HCT116 (cell line): ENCODE data around the gene GDF2. TPM values are rescaled to one million over a fixed set of nuclear protein-coding genes. Genes with fewer than 3 reads are reported as not detected.

Experiments
- ATAC-seq: fragments of 200-7000 bp; cut with Tn5 transposase; 2 replicates; pipeline ENCODE4 v1.9.1; 2020; ENCODE audit warnings: mild to moderate bottlenecking, moderate library complexity
- BruUV-seq: library from RNA; stranded (reverse); fragments of 400-500 nt; replicated peaks from 2 replicates; lab custom pipeline; 2021; lab: Mats Ljungman, UMichigan
- CTCF ChIA-PET: fragments of 300-600 bp; sonication (Branson Sonifier 250); formaldehyde crosslinking; loops from one replicate; lab custom pipeline; 2021; ENCODE audit warnings: antibody characterized with exemption; lab: Charles Lee
- POLR2A ChIA-PET: fragments of 300-600, 350-600 bp; sonication (Branson Sonifier 250); formaldehyde crosslinking; loops from one replicate; lab custom pipeline; 2021; ENCODE audit warnings: antibody characterized with exemption; lab: Charles Lee
- RAD21 ChIA-PET, 2 experiments: fragments of 300-600 bp; sonication (Branson Sonifier 250); formaldehyde crosslinking; loops; one replicate each; lab custom pipeline; 2023; ENCODE audit warnings: low total read pairs in 2 of 2; ENCODE audit not compliant: uncharacterized antibody in 2 of 2, unreplicated experiment in 2 of 2, low non-redundant PET in 1 of 2; lab: Charles Lee
- DNase-seq: peaks from one replicate; pipeline ENCODE4 v3.0.0-alpha.2; 2010; ENCODE audit warnings: low read depth, low spot score
- H2AFZ ChIP-seq: fragments of 200-600 bp; shearing (Covaris generic), sonication (generic); 2 replicates; pipeline ENCODE4 v1.6.1; 2017; ENCODE audit warnings: low read depth, mixed run types, mixed read lengths, antibody characterized with exemption, low read length; ENCODE audit not compliant: poor library complexity, severe bottlenecking
- H3K27ac ChIP-seq: 2 replicates; pipeline ENCODE4 v1.5.1; 2012; ENCODE audit warnings: low read depth, low read length
- H3K27me3 ChIP-seq: fragments of 200-600 bp; sonication (generic); 2 replicates; pipeline ENCODE4 v1.6.1; 2016; ENCODE audit warnings: mixed run types, low read length, mixed read lengths; ENCODE audit not compliant: insufficient read depth
- H3K36me3 ChIP-seq, 2 experiments: fragments of 200-500 bp in 1 of 2; fragments of 200-600 bp in 1 of 2; sonication (Bioruptor generic) in 1 of 2; sonication (generic) in 1 of 2; 2 replicates each; pipeline versions ENCODE4 v1.5.1 to v1.6.1; 2014 to 2016; ENCODE audit warnings: low read length in 2 of 2, inconsistent platforms in 1 of 2, mixed read lengths in 1 of 2, mixed run types in 1 of 2; ENCODE audit not compliant: insufficient read depth in 2 of 2, control insufficient read depth in 1 of 2
- H3K4me1 ChIP-seq, 2 experiments: fragments of 200-600 bp in 1 of 2; sonication (generic) in 1 of 2; 2 replicates each; pipeline versions ENCODE4 v1.5.1 to v1.6.1; 2012 to 2017; ENCODE audit warnings: low read length in 2 of 2, inconsistent platforms in 1 of 2, mild to moderate bottlenecking in 1 of 2, mixed read lengths in 1 of 2, mixed run types in 1 of 2, moderate library complexity in 1 of 2; ENCODE audit not compliant: insufficient read depth in 2 of 2, control insufficient read depth in 1 of 2
- H3K4me2 ChIP-seq: fragments of 200-600 bp; sonication (generic); 2 replicates; pipeline ENCODE4 v1.6.1; 2017; ENCODE audit warnings: mixed run types, low read length, mixed read lengths
- H3K4me3 ChIP-seq, 2 experiments: fragments of 200-600 bp in 1 of 2; sonication (generic) in 1 of 2; replicated peaks in 1 of 2; 2 replicates each; pipeline ENCODE4 v1.5.1; 2011 to 2016; ENCODE audit warnings: low read length in 2 of 2, control low read depth in 1 of 2, low read depth in 1 of 2, mild to moderate bottlenecking in 1 of 2, mixed read lengths in 1 of 2, mixed run types in 1 of 2
- H3K79me2 ChIP-seq: fragments of 200-600 bp; sonication (generic); 2 replicates; pipeline ENCODE4 v1.6.1; 2017; ENCODE audit warnings: mild to moderate bottlenecking, mixed run types, low read length, moderate library complexity, mixed read lengths; ENCODE audit not compliant: insufficient read depth
- H3K9ac ChIP-seq: fragments of 200-600 bp; sonication (generic); 2 replicates; pipeline ENCODE4 v1.6.1; 2016; ENCODE audit warnings: low read length, mixed read lengths
- H3K9me2 ChIP-seq: fragments of 200-600 bp; sonication (generic), shearing (Covaris generic); 2 replicates; pipeline ENCODE4 v1.6.1; 2017; ENCODE audit warnings: mixed run types, mild to moderate bottlenecking, moderate library complexity; ENCODE audit not compliant: insufficient read depth
- H3K9me3 ChIP-seq, 2 experiments: fragments of 200-500 bp in 1 of 2; fragments of 200-600 bp in 1 of 2; sonication (Bioruptor generic) in 1 of 2; sonication (generic) in 1 of 2; 2 replicates each; pipeline ENCODE4 v1.6.1; 2014 to 2017; ENCODE audit warnings: low read length in 2 of 2, mixed read lengths in 2 of 2, inconsistent platforms in 1 of 2, low read depth in 1 of 2, mild to moderate bottlenecking in 1 of 2, mixed run types in 1 of 2, moderate library complexity in 1 of 2; ENCODE audit not compliant: control insufficient read depth in 1 of 2, insufficient read depth in 1 of 2
- H4K20me1 ChIP-seq: fragments of 200-600 bp; sonication (generic), shearing (Covaris generic); 2 replicates; pipeline ENCODE4 v1.6.1; 2017; ENCODE audit warnings: mixed run types, mild to moderate bottlenecking, moderate library complexity; ENCODE audit not compliant: insufficient read depth
- CBX3 ChIP-seq: IDR thresholded peaks from 2 replicates; pipeline ENCODE4 v1.6.1; 2012; ENCODE audit warnings: low read depth
- CEBPB ChIP-seq: IDR thresholded peaks from 2 replicates; pipeline ENCODE4 v1.6.1; 2012; ENCODE audit warnings: low read depth
- EGR1 ChIP-seq: IDR thresholded peaks from 2 replicates; pipeline ENCODE4 v1.6.1; 2012; ENCODE audit warnings: low read depth
- EZH2phosphoT487 ChIP-seq: fragments of 200-600 bp; IDR thresholded peaks from 2 replicates; pipeline ENCODE4 v1.6.1; 2018; ENCODE audit warnings: antibody characterized with exemption, borderline replicate concordance
- FOSL1 ChIP-seq: IDR thresholded peaks from 2 replicates; pipeline ENCODE4 v1.6.1; 2012; ENCODE audit warnings: low read depth
- POLR2A ChIP-seq: IDR thresholded peaks from 2 replicates; pipeline ENCODE4 v1.7.0; 2011; ENCODE audit warnings: borderline replicate concordance; ENCODE audit not compliant: insufficient read depth, insufficient read length; ENCODE audit errors: extremely low read depth
- POLR2AphosphoS5 ChIP-seq: IDR thresholded peaks from 2 replicates; pipeline ENCODE4 v1.6.1; 2011; ENCODE audit warnings: mild to moderate bottlenecking, low read depth, low read length, moderate library complexity
- SIN3A ChIP-seq: IDR thresholded peaks from 2 replicates; pipeline ENCODE4 v1.6.1; 2012; ENCODE audit warnings: low read depth
- TCF7L2 ChIP-seq: IDR thresholded peaks from 2 replicates; pipeline ENCODE4 v1.7.0; 2011; ENCODE audit warnings: borderline replicate concordance, inconsistent platforms; ENCODE audit not compliant: insufficient read depth, insufficient read length; ENCODE audit errors: extremely low read depth
- YY1 ChIP-seq: IDR thresholded peaks from 2 replicates; pipeline ENCODE4 v1.6.1; 2011; ENCODE audit warnings: low read length, low read depth, moderate library complexity, mild to moderate bottlenecking; ENCODE audit not compliant: insufficient replicate concordance; ENCODE audit errors: extremely low read depth
- intact Hi-C: fragments of 100-400 bp; cut with micrococcal nuclease; formaldehyde crosslinking; loops from 2 replicates; pipeline ENCODE4 v1.10.0; 2022
- total RNA-seq: library from RNA; stranded (reverse); gene quantifications from one replicate; pipeline ENCODE4 v1.2.1, GENCODE V29; 2021; ENCODE audit not compliant: unreplicated experiment

Gene GDF2
- total RNA-seq, 1 experiment from 2014 or later = not detected

DNA sequence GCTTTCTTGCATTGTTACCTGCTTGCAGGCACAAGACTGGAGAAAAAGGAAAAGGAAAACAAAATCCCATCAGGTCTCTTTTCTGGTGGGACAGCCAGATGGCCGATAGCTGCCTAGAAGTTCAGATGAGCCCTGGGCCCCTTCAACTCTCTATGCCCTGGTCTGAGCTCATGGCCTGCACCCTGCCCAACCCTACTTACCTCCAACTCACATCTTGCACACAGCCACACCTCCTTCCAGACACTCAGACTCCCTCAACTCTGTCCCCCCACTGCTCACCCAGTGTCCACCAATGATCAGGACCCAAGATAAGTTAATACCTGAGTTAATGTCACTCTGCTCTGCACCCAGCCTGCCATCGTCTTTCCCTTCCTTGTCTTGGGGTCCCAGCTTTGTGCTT is 36.8 kb downstream of the GDF2 start:
- CTCF ChIA-PET = no interaction called here
- POLR2A ChIA-PET = no interaction called here
- H3K27ac ChIP-seq = no peak overlapping the region
- RAD21 ChIA-PET = no interaction called here
- ATAC-seq (no peak), DNase-seq (no peak)
- TF ChIP-seq YY1 = no peak
- BruUV-seq = no TSS peak
- H2AFZ ChIP-seq = no peak overlapping the region
- H4K20me1 ChIP-seq = no peaks in the 10 kb centered on the region
- H3K9me3 ChIP-seq = no peaks in the 10 kb centered on the region
- no peaks in the 10 kb centered on the region for H3K27me3 ChIP-seq
- no peak overlapping the region for H3K4me2 ChIP-seq
- no peaks in the 10 kb centered on the region for H3K79me2 ChIP-seq
- H3K9me2 ChIP-seq = no peaks in the 10 kb centered on the region
- peaks cover 0 to 12% of the 10 kb centered on the region in 2 experiments; a peak in 1 of 4 replicates for H3K4me1 ChIP-seq
- H3K36me3 ChIP-seq = no peaks in the 10 kb centered on the region
- no peak overlapping the region for H3K9ac ChIP-seq
- intact Hi-C loops = no loop called here
- H3K4me3 ChIP-seq = no peak overlapping the region

DNA sequence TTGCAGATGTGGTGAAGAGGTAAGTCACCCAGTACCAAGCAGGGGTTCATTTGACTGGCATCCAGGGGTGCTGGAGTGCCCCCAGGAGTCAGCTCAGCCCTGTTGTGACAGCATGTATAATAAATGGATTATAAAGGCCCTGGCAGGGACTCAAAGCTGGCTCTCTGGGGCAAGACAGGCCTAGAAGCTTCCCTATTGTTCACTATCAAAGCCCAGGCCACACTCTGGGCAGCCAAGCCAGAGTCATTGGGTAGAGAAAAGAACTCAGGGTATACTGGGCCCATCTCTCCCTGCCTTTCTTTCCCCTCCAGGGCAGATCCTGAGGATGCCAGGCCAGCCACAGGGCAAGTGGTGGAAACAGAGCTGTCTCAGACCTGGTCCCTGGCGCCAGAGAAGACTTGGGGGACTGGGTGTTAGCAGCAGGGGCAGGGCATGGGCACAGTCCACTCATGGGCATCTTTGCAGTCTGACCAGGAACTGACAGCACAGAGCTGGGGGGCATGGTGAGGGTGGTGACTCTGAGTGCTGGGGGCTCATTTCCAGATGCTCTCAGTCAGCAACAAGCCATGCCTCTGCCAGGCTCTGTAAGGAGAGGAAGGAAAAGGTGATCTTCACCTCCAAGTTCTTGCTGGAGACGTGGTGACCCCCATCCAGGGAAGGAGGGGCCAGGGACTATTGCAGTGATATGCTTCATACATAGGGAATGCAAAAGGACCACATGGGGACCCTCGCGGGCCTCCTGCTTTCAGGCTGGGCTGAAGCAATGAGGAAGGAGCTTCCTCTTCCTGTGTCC is 37.6 kb downstream of the GDF2 start:
- CTCF ChIA-PET = no interaction called here
- POLR2A ChIA-PET = no interaction called here
- Histone ChIP-seq H3K9ac (no peak overlapping the region), H3K79me2 (no peaks in the 10 kb centered on the region), H3K36me3 (no peaks in the 10 kb centered on the region), H3K9me2 (no peaks in the 10 kb centered on the region), H3K9me3 (no peaks in the 10 kb centered on the region), H3K4me3 (no peak overlapping the region), H3K27ac (no peak overlapping the region), H2AFZ (no peak overlapping the region), H3K4me1 (peaks cover 0 to 18% of the 10 kb centered on the region in 2 experiments; a peak in 1 of 4 replicates), H3K27me3 (no peaks in the 10 kb centered on the region), H3K4me2 (no peak overlapping the region), H4K20me1 (no peaks in the 10 kb centered on the region)
- TF ChIP-seq EGR1 = no peak
- no peak for TF ChIP-seq CBX3
- no peak for TF ChIP-seq TCF7L2
- no peak for TF ChIP-seq CEBPB
- no peak for TF ChIP-seq POLR2AphosphoS5
- TF ChIP-seq EZH2phosphoT487 = no peak
- no peak for TF ChIP-seq SIN3A
- no peak for TF ChIP-seq FOSL1
- no peak for TF ChIP-seq POLR2A
- intact Hi-C loops = loop anchor here (5.0 kb wide), 1 partner anchor 77 kb away; no protein-coding TSS in a partner anchor
- DNase-seq = no peak
- no peak for ATAC-seq
- BruUV-seq = no TSS peak
- RAD21 ChIA-PET = no interaction called here
